PC-3 (cell line): ENCODE data around the gene MCAT. TPM values are rescaled to one million over a fixed set of nuclear protein-coding genes. Genes with fewer than 3 reads are reported as not detected.

Experiments
- ATAC-seq: fragments of 200-7000 bp; cut with Tn5 transposase; 2 replicates; pipeline ENCODE4 v1.9.1; 2020; ENCODE audit warnings: mild to moderate bottlenecking, moderate library complexity
- Bru-seq: library from RNA; stranded (reverse); fragments of 400-500 nt; gene quantifications from one replicate; lab custom pipeline; 2021; lab: Mats Ljungman, UMichigan
- BruChase-seq, 2 experiments: library from RNA; stranded (reverse); fragments of 400-500 nt; gene quantifications; one replicate each; lab custom pipeline; 2021; lab: Mats Ljungman, UMichigan
- BruUV-seq: library from RNA; stranded (reverse); fragments of 400-500 nt; replicated peaks from 2 replicates; lab custom pipeline; 2021; lab: Mats Ljungman, UMichigan
- CTCF ChIA-PET: fragments of 300-600 bp; sonication (Branson Sonifier 250); formaldehyde crosslinking; loops from one replicate; lab custom pipeline; 2022; ENCODE audit warnings: antibody characterized with exemption; lab: Charles Lee
- POLR2A ChIA-PET: fragments of 300-600 bp; sonication (Branson Sonifier 250); formaldehyde crosslinking; loops from one replicate; lab custom pipeline; 2022; ENCODE audit warnings: antibody characterized with exemption; ENCODE audit not compliant: unreplicated experiment; lab: Charles Lee
- DNase-seq: peaks from one replicate; pipeline ENCODE4 v3.0.0-alpha.2; 2015
- H2AFZ ChIP-seq: fragments of 300-600 bp; sonication (generic); 2 replicates; pipeline ENCODE4 v1.6.0; 2016; ENCODE audit warnings: antibody characterized with exemption, low read length
- H3F3A ChIP-seq: fragments of 300-600 bp; sonication (generic); one replicate; pipeline ENCODE4 v1.6.0; 2017; ENCODE audit warnings: antibody characterized with exemption, low read length, control low read depth, mild to moderate bottlenecking; ENCODE audit not compliant: unreplicated experiment
- H3K27ac ChIP-seq: fragments of 300-600 bp; sonication (generic); 2 replicates; pipeline ENCODE4 v1.5.1; 2016; ENCODE audit warnings: mild to moderate bottlenecking, low read length
- H3K27me3 ChIP-seq: fragments of 300-600 bp; sonication (generic); 2 replicates; pipeline ENCODE4 v1.6.1; 2016; ENCODE audit warnings: low read length, mixed read lengths
- H3K36me3 ChIP-seq: fragments of 300-600 bp; sonication (generic); 2 replicates; pipeline ENCODE4 v1.6.1; 2016; ENCODE audit warnings: low read depth, mixed run types, low read length, mixed read lengths
- H3K4me1 ChIP-seq: fragments of 300-600 bp; sonication (generic); 2 replicates; pipeline ENCODE4 v1.5.1; 2016; ENCODE audit warnings: low read length; ENCODE audit not compliant: insufficient read depth
- H3K4me2 ChIP-seq: fragments of 300-600 bp; sonication (generic); 2 replicates; pipeline ENCODE4 v1.6.0; 2016; ENCODE audit warnings: low read length
- H3K4me3 ChIP-seq: fragments of 300-600 bp; sonication (generic); 2 replicates; pipeline ENCODE4 v1.5.1; 2016; ENCODE audit warnings: mild to moderate bottlenecking, low read length, mixed read lengths
- H3K79me2 ChIP-seq: fragments of 300-600 bp; sonication (generic); 2 replicates; pipeline ENCODE4 v1.6.1; 2017; ENCODE audit warnings: low read length, mixed read lengths
- H3K9ac ChIP-seq: fragments of 300-600 bp; sonication (generic); 2 replicates; pipeline ENCODE4 v1.6.0; 2016; ENCODE audit warnings: mild to moderate bottlenecking, low read length
- H3K9me2 ChIP-seq: fragments of 300-600 bp; sonication (generic); replicated peaks from 2 replicates; pipeline ENCODE4 v1.6.1; 2016; ENCODE audit warnings: mixed run types, low read length, mixed read lengths
- H3K9me3 ChIP-seq: fragments of 300-600 bp; sonication (generic); 2 replicates; pipeline ENCODE4 v1.6.1; 2016; ENCODE audit warnings: low read length, mixed read lengths
- H4K20me1 ChIP-seq: fragments of 300-600 bp; sonication (generic); 2 replicates; pipeline ENCODE4 v1.6.1; 2016; ENCODE audit warnings: low read length, mixed read lengths
- CTCF ChIP-seq: fragments of 300-600 bp; sonication (generic); conservative IDR thresholded peaks from 2 replicates; pipeline ENCODE4 v1.5.1; 2017; ENCODE audit warnings: antibody characterized with exemption, low read depth, mild to moderate bottlenecking, low read length
- EZH2 ChIP-seq: fragments of 300-600 bp; sonication (generic); IDR thresholded peaks from one replicate; pipeline ENCODE4 v1.6.1; 2017; ENCODE audit warnings: antibody characterized with exemption, mild to moderate bottlenecking, low read length; ENCODE audit not compliant: unreplicated experiment
- EZH2phosphoT487 ChIP-seq: fragments of 300-600 bp; sonication (generic); IDR thresholded peaks from 2 replicates; pipeline ENCODE4 v1.6.1; 2018; ENCODE audit warnings: mild to moderate bottlenecking, antibody characterized with exemption, low read length, borderline replicate concordance
- intact Hi-C: fragments of 100-400 bp; cut with micrococcal nuclease; formaldehyde crosslinking; loops from 2 replicates; pipeline ENCODE4 v1.9.0; 2023
- long read RNA-seq: library from polyadenylated mRNA; unstranded; transcript quantifications from one replicate; pipeline ENCODE4 v2.0.0, GENCODE V29; 2021; ENCODE audit not compliant: unreplicated experiment
- total RNA-seq: library from RNA; depleted of rRNA; stranded (reverse); fragments of >200 nt; gene quantifications from 2 replicates; pipeline ENCODE4 v1.2.3, GENCODE V29; 2014; rRNA removed

The MCAT gene
- 29.2 and 39.2 TPM in 2 replicates for total RNA-seq
- percentile 60 among the genes with signal in this experiment for Bru-seq, nascent RNA
- percentile 66 among the genes with signal in this experiment for BruChase-seq, experiment 1, labeled RNA remaining after a 6-hour chase
- percentile 65 among the genes with signal in this experiment for BruChase-seq, experiment 2, labeled RNA remaining after a 2-hour chase
- long read RNA-seq, transcript MCAT-202 (3 exons, 1,134 nt) = minor isoform, 8 of 29 reads
- long read RNA-seq, transcript MCAT-201 (4 exons, 2,056 nt) = major isoform, 12 of 29 reads
- long read RNA-seq, partial matches to known transcripts = 2 of 29 reads
- long read RNA-seq, other reads (novel, unspliced or antisense) = 7 of 29 reads

- peaks cover 34% of the 10 kb centered on the region for H3K79me2 ChIP-seq
- peak; percentile 93 for ATAC-seq
- ChIA-PET POLR2A (no interaction called here), CTCF (no interaction called here)
- no peak for TF ChIP-seq CTCF
- no peak for TF ChIP-seq EZH2
- no peak for TF ChIP-seq EZH2phosphoT487
- peaks cover 9% of the 10 kb centered on the region for H3K4me1 ChIP-seq
- peaks cover 8% of the 10 kb centered on the region; the same call in 1 of the 2 replicates for H3K36me3 ChIP-seq
- peak within 1 kb of the TSS; percentile 92 for H3K4me2 ChIP-seq
- H2AFZ ChIP-seq = peak within 1 kb of the TSS; percentile 96
- no peaks in the 10 kb centered on the region for H3K27me3 ChIP-seq
- H3K4me3 ChIP-seq = peak within 1 kb of the TSS; percentile 97
- DNase-seq = peak; percentile 78
- peak within 1 kb of the TSS; percentile 50 for H3K27ac ChIP-seq
- H3F3A ChIP-seq = no peaks in the 10 kb centered on the region
- no peaks in the 10 kb centered on the region for H4K20me1 ChIP-seq
- H3K9me3 ChIP-seq = no peaks in the 10 kb centered on the region
- H3K9me2 ChIP-seq = no peaks in the 10 kb centered on the region
- H3K9ac ChIP-seq = peak within 1 kb of the TSS; percentile 94
- no TSS peak for BruUV-seq
- intact Hi-C loops = no loop called here
Observed at GRCh38 chr22:43142880-43143562, at the start of gene MCAT. Gene MCAT (minus strand): TSS chr22:43143398. CDS start chr22:43143348, 50 bp downstream.

- DNase-seq (no peak), ATAC-seq (no peak)
- ChIA-PET POLR2A (no interaction called here), CTCF (no interaction called here)
- Histone ChIP-seq H3K9ac (no peak overlapping the region), H3K4me3 (no peak overlapping the region), H3K79me2 (no peaks in the 10 kb centered on the region), H3K27me3 (no peaks in the 10 kb centered on the region), H3K4me1 (peaks cover 5% of the 10 kb centered on the region), H3K9me2 (no peaks in the 10 kb centered on the region), H3K4me2 (no peak overlapping the region), H3K9me3 (no peaks in the 10 kb centered on the region), H4K20me1 (no peaks in the 10 kb centered on the region), H2AFZ (no peak overlapping the region), H3K27ac (no peak overlapping the region), H3F3A (peaks cover 3% of the 10 kb centered on the region), H3K36me3 (no peaks in the 10 kb centered on the region)
- intact Hi-C loops = no loop called here
- BruUV-seq = no TSS peak
- TF ChIP-seq CTCF = no peak
Observed at GRCh38 chr22:43191831-43192230, 48.6 kb upstream of the MCAT start.
